ENCODE results near the gene EYA3.

DNA sequence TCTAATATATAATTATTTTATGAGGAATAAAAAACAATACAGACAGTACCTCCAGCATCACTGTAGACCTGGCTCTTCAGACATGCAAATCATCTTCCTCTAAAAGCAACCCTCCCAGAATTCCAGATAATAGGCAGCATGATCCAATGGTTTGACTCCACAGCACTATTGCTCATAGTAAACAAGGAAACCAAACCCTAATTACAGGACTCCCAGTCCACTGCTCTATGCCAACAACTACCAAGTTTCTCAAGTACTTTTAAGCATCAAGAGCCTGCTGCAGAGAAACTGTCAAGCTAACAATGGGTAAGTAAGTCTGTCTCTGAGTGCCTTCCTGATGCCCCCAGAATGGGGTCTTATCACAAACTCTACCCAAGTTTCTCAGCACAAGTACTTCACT is 57.2 kb downstream of the EYA3 start:
- TF ChIP-seq CTCF (conservative IDR thresholded peaks at IDR 0.05 in 1 of 2, IDR thresholded peaks at IDR 0.05 in 1 of 2; ENCODE audit: extremely low read depth in 1 of 2, insufficient read depth in 1 of 2, low read depth in 1 of 2, low read length in 2 of 2) (no peak), EZH2 (IDR thresholded peaks at IDR 0.05; ENCODE audit: borderline replicate concordance, low read length) (no peak)

Data from mammary epithelial cell (primary cell).